H1 (cell line): ENCODE data around the gene ZNF500. TPM values are rescaled to one million over a fixed set of nuclear protein-coding genes. Genes with fewer than 3 reads are reported as not detected.

Experiments used
- CTCF ChIA-PET: fragments of 300-600 bp; sonication (Branson Sonifier 250); formaldehyde crosslinking; loops from one replicate; lab custom pipeline; 2021; ENCODE audit not compliant: partially characterized antibody; lab: Charles Lee
- POLR2A ChIA-PET: fragments of 300-600 bp; sonication (Branson Sonifier 250); formaldehyde crosslinking; loops from one replicate; lab custom pipeline; 2021; ENCODE audit warnings: inconsistent platforms; ENCODE audit not compliant: partially characterized antibody; lab: Charles Lee
- DNase-seq, 2 experiments: peaks; one replicate each; pipeline versions ENCODE4 v3.0.0 to v3.0.0-alpha.2; 2010 to 2022; ENCODE audit warnings: low spot score in 2 of 2, low read depth in 1 of 2, mixed read lengths in 1 of 2
- FAIRE-seq: peaks from 2 replicates; lab custom pipeline; 2011; peaks lifted over from hg19 to GRCh38; lab: Jason Lieb, UNC
- H2AFZ ChIP-seq: 2 replicates; pipeline ENCODE4 v1.8.1; 2012; ENCODE audit warnings: low read length, inconsistent platforms
- H2AK5ac ChIP-seq: 2 replicates; pipeline ENCODE4 v1.6.1; 2013; ENCODE audit warnings: low read depth, low read length
- H2BK120ac ChIP-seq: replicated peaks from 2 replicates; pipeline ENCODE3; 2013; ENCODE audit warnings: low read depth, low read length, inconsistent platforms
- H2BK12ac ChIP-seq: 2 replicates; pipeline ENCODE4 v1.6.1; 2013; ENCODE audit warnings: low read depth, low read length
- H2BK15ac ChIP-seq: 2 replicates; pipeline ENCODE4 v1.6.1; 2013; ENCODE audit warnings: low read length
- H2BK20ac ChIP-seq: 2 replicates; pipeline ENCODE4 v1.6.1; 2013; ENCODE audit warnings: low read length
- H2BK5ac ChIP-seq: 2 replicates; pipeline ENCODE4 v1.6.1; 2013; ENCODE audit warnings: low read depth, low read length
- H3K14ac ChIP-seq: 2 replicates; pipeline ENCODE4 v1.6.1; 2013; ENCODE audit warnings: inconsistent platforms; ENCODE audit not compliant: insufficient read length
- H3K18ac ChIP-seq: 2 replicates; pipeline ENCODE4 v1.6.1; 2013; ENCODE audit warnings: low read length; ENCODE audit errors: extremely low read depth
- H3K23ac ChIP-seq: 2 replicates; pipeline ENCODE4 v1.6.1; 2013; ENCODE audit warnings: inconsistent platforms; ENCODE audit not compliant: insufficient read length
- H3K23me2 ChIP-seq: 2 replicates; pipeline ENCODE4 v1.6.1; 2013; ENCODE audit warnings: low read depth, low read length
- H3K27ac ChIP-seq: 2 replicates; pipeline ENCODE4 v1.6.1; 2011; ENCODE audit warnings: low read depth, low read length, inconsistent platforms
- H3K27me3 ChIP-seq, 4 experiments: replicated peaks in 1 of 4; 1 replicate in 1 of 4; 2 replicates in 3 of 4; pipeline versions ENCODE4 v1.6.1 to v1.8.1; 2011 to 2013; ENCODE audit warnings: low read length in 3 of 4, mild to moderate bottlenecking in 3 of 4, inconsistent platforms in 2 of 4, mixed read lengths in 2 of 4, moderate library complexity in 1 of 4; ENCODE audit not compliant: control insufficient read depth in 3 of 4, insufficient read depth in 3 of 4; ENCODE audit errors: extremely low read depth in 1 of 4
- H3K36me3 ChIP-seq, 4 experiments: 2 replicates each; pipeline versions ENCODE4 v1.6.1 to v1.8.1; 2011 to 2013; ENCODE audit warnings: mild to moderate bottlenecking in 4 of 4, low read length in 3 of 4, moderate library complexity in 2 of 4, control low read depth in 1 of 4, inconsistent platforms in 1 of 4; ENCODE audit not compliant: insufficient read depth in 4 of 4, control insufficient read depth in 2 of 4
- H3K4ac ChIP-seq: replicated peaks from 2 replicates; pipeline ENCODE3; 2013; ENCODE audit warnings: low read length, low read depth, mixed read lengths, inconsistent platforms; ENCODE audit not compliant: insufficient read length
- H3K4me1 ChIP-seq, 4 experiments: replicated peaks in 1 of 4; 1 replicate in 1 of 4; 2 replicates in 3 of 4; pipeline versions ENCODE4 v1.6.1 to v1.8.1; 2011 to 2013; ENCODE audit warnings: low read length in 3 of 4, inconsistent platforms in 2 of 4, mixed read lengths in 1 of 4; ENCODE audit not compliant: insufficient read depth in 4 of 4, control insufficient read depth in 3 of 4
- H3K4me2 ChIP-seq, 2 experiments: 2 replicates each; pipeline versions ENCODE4 v1.6.1 to v1.8.1; 2011 to 2013; ENCODE audit warnings: low read depth in 2 of 2, low read length in 2 of 2, control low read depth in 1 of 2, inconsistent platforms in 1 of 2, mild to moderate bottlenecking in 1 of 2; ENCODE audit not compliant: insufficient read depth in 1 of 2
- H3K4me3 ChIP-seq, 4 experiments: fragments of 200-600, 300-600 bp in 1 of 4; sonication (generic), shearing (Covaris generic), sonication (Bioruptor Twin) in 1 of 4; 2 replicates each; pipeline versions ENCODE4 v1.5.1 to v1.8.1; 2011 to 2016; ENCODE audit warnings: low read length in 4 of 4, low read depth in 3 of 4, control low read depth in 2 of 4, inconsistent platforms in 2 of 4, mild to moderate bottlenecking in 2 of 4, mixed read lengths in 1 of 4, moderate library complexity in 1 of 4; ENCODE audit not compliant: insufficient read depth in 2 of 4; ENCODE audit errors: extremely low read depth in 1 of 4
- H3K56ac ChIP-seq: replicated peaks from 2 replicates; pipeline ENCODE3; 2013; ENCODE audit warnings: low read depth, mild to moderate bottlenecking, mixed read lengths, low read length, inconsistent platforms; ENCODE audit not compliant: insufficient read length
- H3K79me1 ChIP-seq: 2 replicates; pipeline ENCODE4 v1.6.1; 2013; ENCODE audit warnings: low read depth, low read length, control low read depth
- H3K79me2 ChIP-seq, 2 experiments: 2 replicates each; pipeline versions ENCODE4 v1.6.1 to v1.8.1; 2012 to 2013; ENCODE audit warnings: low read length in 2 of 2, mild to moderate bottlenecking in 2 of 2, inconsistent platforms in 1 of 2; ENCODE audit not compliant: insufficient read depth in 2 of 2, control insufficient read depth in 1 of 2
- H3K9ac ChIP-seq, 4 experiments: replicated peaks in 1 of 4; 1 replicate in 1 of 4; 2 replicates in 3 of 4; pipeline versions ENCODE4 v1.6.1 to v1.8.1; 2011 to 2013; ENCODE audit warnings: low read depth in 3 of 4, low read length in 3 of 4, control low read depth in 2 of 4, mild to moderate bottlenecking in 2 of 4, moderate library complexity in 2 of 4, inconsistent platforms in 1 of 4; ENCODE audit errors: extremely low read depth in 1 of 4
- H3K9me3 ChIP-seq, 2 experiments: 2 replicates each; pipeline versions ENCODE4 v1.6.1 to v1.8.1; 2012 to 2013; ENCODE audit warnings: mild to moderate bottlenecking in 2 of 2, moderate library complexity in 2 of 2, control low read depth in 1 of 2, inconsistent platforms in 1 of 2, low read depth in 1 of 2, low read length in 1 of 2, mixed read lengths in 1 of 2; ENCODE audit not compliant: insufficient read depth in 2 of 2
- H4K20me1 ChIP-seq, 2 experiments: replicated peaks in 1 of 2; 2 replicates each; pipeline versions ENCODE3 to v1.8.1; 2011 to 2013; ENCODE audit warnings: inconsistent platforms in 2 of 2, low read length in 2 of 2, mild to moderate bottlenecking in 1 of 2; ENCODE audit not compliant: insufficient read depth in 2 of 2, control insufficient read depth in 1 of 2
- H4K5ac ChIP-seq: 2 replicates; pipeline ENCODE4 v1.6.1; 2013; ENCODE audit warnings: low read length, low read depth, mixed read lengths, inconsistent platforms; ENCODE audit not compliant: insufficient read length
- H4K8ac ChIP-seq: 2 replicates; pipeline ENCODE4 v1.8.0; 2013; ENCODE audit warnings: mild to moderate bottlenecking, moderate library complexity, low read length, inconsistent platforms; ENCODE audit not compliant: insufficient read depth; ENCODE audit errors: extremely low read depth
- H4K91ac ChIP-seq: replicated peaks from 2 replicates; pipeline ENCODE3; 2013; ENCODE audit warnings: low read length, mixed read lengths, inconsistent platforms; ENCODE audit not compliant: insufficient read length
- ASH2L ChIP-seq: fragments of 200-600, 300-600 bp; sonication (generic); IDR thresholded peaks from one replicate; pipeline ENCODE4 v1.7.1; 2017; ENCODE audit warnings: low read length
- ATF3 ChIP-seq: IDR thresholded peaks from 2 replicates; pipeline ENCODE4 v1.6.1; 2011; ENCODE audit warnings: low read depth, mild to moderate bottlenecking, low read length; ENCODE audit not compliant: insufficient read depth
- BCL11A ChIP-seq, 2 experiments: IDR thresholded peaks; one replicate each; pipeline ENCODE4 v1.6.1; 2011; ENCODE audit warnings: low read depth in 2 of 2, low read length in 2 of 2, mild to moderate bottlenecking in 2 of 2
- GTF2F1 ChIP-seq: IDR thresholded peaks from 2 replicates; pipeline ENCODE4 v1.6.1; 2012; ENCODE audit warnings: low read depth, low read length, improper control_type of control experiment, borderline replicate concordance
- KDM4A ChIP-seq: IDR thresholded peaks from one replicate; pipeline ENCODE4 v1.7.1; 2012; ENCODE audit warnings: low read depth, mild to moderate bottlenecking, moderate library complexity, low read length, inconsistent platforms; ENCODE audit not compliant: severe bottlenecking
- MAX ChIP-seq: IDR thresholded peaks from 2 replicates; pipeline ENCODE4 v1.6.1; 2012; ENCODE audit warnings: inconsistent platforms
- RBBP5 ChIP-seq: IDR thresholded peaks from 2 replicates; pipeline ENCODE4 v1.7.1; 2012; ENCODE audit warnings: low read depth, mild to moderate bottlenecking, inconsistent platforms, low read length, moderate library complexity, borderline replicate concordance
- RFX5 ChIP-seq: IDR thresholded peaks from 2 replicates; pipeline ENCODE4 v1.6.1; 2011; ENCODE audit warnings: low read depth, low read length, improper control_type of control experiment, borderline replicate concordance
- RNF2 ChIP-seq: fragments of 200-900, 300-1000 bp; sonication (generic); IDR thresholded peaks from 2 replicates; pipeline ENCODE4 v1.7.1; 2016; ENCODE audit warnings: borderline replicate concordance, low read depth, mild to moderate bottlenecking, antibody characterized with exemption, low read length; ENCODE audit not compliant: poor library complexity, severe bottlenecking; ENCODE audit errors: missing control alignments
- SIRT6 ChIP-seq: IDR thresholded peaks from one replicate; pipeline ENCODE4 v1.7.1; 2012; ENCODE audit warnings: low read length, inconsistent platforms
- SRF ChIP-seq: IDR thresholded peaks from 2 replicates; pipeline ENCODE4 v1.6.1; 2011; ENCODE audit warnings: mild to moderate bottlenecking, low read depth, low read length, moderate library complexity
- TCF12 ChIP-seq: IDR thresholded peaks from 2 replicates; pipeline ENCODE4 v1.6.1; 2011; ENCODE audit warnings: low read depth, mild to moderate bottlenecking, low read length
- WGBS, 2 experiments: shearing (Covaris generic) in 1 of 2; methylation state at CpG; one replicate each; pipeline versions ENCODE4 v1.1.6 to v1.1.7; 2013 to 2015; ENCODE audit warnings: low lambda C conversion rate in 2 of 2, mixed read lengths in 2 of 2, inconsistent platforms in 1 of 2, low coverage in 1 of 2, missing lambda C conversion rate in 1 of 2; ENCODE audit not compliant: insufficient replicate concordance in 2 of 2, insufficient coverage in 1 of 2, insufficient read length in 1 of 2; ENCODE audit errors: extremely low coverage in 1 of 2, missing lambda C conversion rate in 1 of 2; 5-methylcytosine and 5-hydroxymethylcytosine counted together
- polyA plus RNA-seq, 7 experiments: library from polyadenylated mRNA; depleted of rRNA in 3 of 7; stranded (reverse) in 5 of 7; unstranded in 2 of 7; fragments of >200 nt in 5 of 7; fragments of 200-250 nt in 2 of 7; gene quantifications; 1 replicate in 5 of 7; 2 replicates in 1 of 7; 4 replicates in 1 of 7; pipeline versions ENCODE4 v1.2.1 to v1.2.3, GENCODE V29; 2011 to 2013; ENCODE audit warnings: missing spikeins in 2 of 7, mixed read lengths in 2 of 7
- total RNA-seq: library from RNA; stranded (reverse); fragmentation: NEBNext Ultra II Directional; extraction: Animal tissue kit (Norgen Biotek cat#: 25700); gene quantifications from 2 replicates; pipeline ENCODE4 v1.2.1, GENCODE V29; 2021

The ZNF500 gene
- total and polyA plus RNA-seq, 2 of the 8 experiments (the other 6 are each of a cell fraction or from before 2014, with no cell fraction given), result 10.3 to 10.4 TPM

- 92% methylated on average over 6 of the region's 7 CpGs; no CpG with 5 or more reads in 1 of the 2 experiments for WGBS, 2 experiments
- POLR2A ChIA-PET, result interaction anchor here (1.3 to 1.7 kb wide), 2 partner anchors 17 to 41 kb away, joined by 4 to 5 read pairs; no protein-coding TSS in a partner anchor
- H2BK20ac ChIP-seq, result no peak overlapping the region
- CTCF ChIA-PET, result interaction anchor here (0.6 to 1.6 kb wide), 3 partner anchors 19 to 197 kb away, joined by 3 to 5 read pairs (median 4); no protein-coding TSS in a partner anchor
- peaks cover 7 to 9% of the 10 kb centered on the region in 2 experiments for H4K20me1 ChIP-seq
- no peaks in the 10 kb centered on the region for H3K27me3 ChIP-seq
- peaks cover 10% of the 10 kb centered on the region for H3K23me2 ChIP-seq
- no peak overlapping the region for H2AK5ac ChIP-seq
- H3K4me2 ChIP-seq, result no peak overlapping the region
- H2BK12ac ChIP-seq, result no peak overlapping the region
- no peak overlapping the region for H2BK15ac ChIP-seq
- H3K36me3 ChIP-seq, result peaks cover 3 to 24% (median 19%) of the 10 kb centered on the region in 4 experiments; a peak in 7 of 8 replicates
- H3K14ac ChIP-seq, result no peak overlapping the region
- peaks cover 0 to 15% of the 10 kb centered on the region in 2 experiments; a peak in 2 of 4 replicates for H3K79me2 ChIP-seq
- no peak for DNase-seq
- no peak for FAIRE-seq
- no peak for TF ChIP-seq TCF12
- TF ChIP-seq GTF2F1, result no peak
- TF ChIP-seq ASH2L, result no peak
- no peak for TF ChIP-seq SIRT6
- TF ChIP-seq SRF, result no peak
- no peak for TF ChIP-seq RFX5
- TF ChIP-seq ATF3, result no peak
- TF ChIP-seq BCL11A (IDR thresholded peaks at IDR 0.05; ENCODE audit: low read depth in 2 of 2, low read length in 2 of 2), result no peak
- TF ChIP-seq RNF2, result no peak
- TF ChIP-seq RBBP5, result no peak
- TF ChIP-seq MAX, result no peak
- TF ChIP-seq KDM4A, result no peak
- no peak overlapping the region for H3K4me3 ChIP-seq
- H3K4ac ChIP-seq, result no peak overlapping the region
- peaks cover 0 to 3% (median 1%) of the 10 kb centered on the region in 4 experiments; a peak in 2 of 7 replicates for H3K4me1 ChIP-seq
- no peaks in the 10 kb centered on the region for H3K9me3 ChIP-seq
- H3K18ac ChIP-seq, result no peak overlapping the region
- no peak overlapping the region for H2BK5ac ChIP-seq
- H3K9ac ChIP-seq, result no peak overlapping the region
- no peak overlapping the region for H4K5ac ChIP-seq
- peaks cover 5% of the 10 kb centered on the region; the same call in 1 of the 2 replicates for H3K79me1 ChIP-seq
- H3K23ac ChIP-seq, result no peak overlapping the region
- 0 out of 2 replicates have a peak overlapping the region, but pooled peaks have one; percentile 68 for H4K8ac ChIP-seq
- H3K56ac ChIP-seq, result no peak overlapping the region
- no peak overlapping the region for H3K27ac ChIP-seq
- no peak overlapping the region for H2AFZ ChIP-seq
- H4K91ac ChIP-seq, result no peak overlapping the region
- no peak overlapping the region for H2BK120ac ChIP-seq
Observed at GRCh38 chr16:4763791-4764190, 3.2 kb downstream of the ZNF500 start.
